ENCODE data around the gene NEUROD6.

- TF ChIP-seq, protein P1, sequence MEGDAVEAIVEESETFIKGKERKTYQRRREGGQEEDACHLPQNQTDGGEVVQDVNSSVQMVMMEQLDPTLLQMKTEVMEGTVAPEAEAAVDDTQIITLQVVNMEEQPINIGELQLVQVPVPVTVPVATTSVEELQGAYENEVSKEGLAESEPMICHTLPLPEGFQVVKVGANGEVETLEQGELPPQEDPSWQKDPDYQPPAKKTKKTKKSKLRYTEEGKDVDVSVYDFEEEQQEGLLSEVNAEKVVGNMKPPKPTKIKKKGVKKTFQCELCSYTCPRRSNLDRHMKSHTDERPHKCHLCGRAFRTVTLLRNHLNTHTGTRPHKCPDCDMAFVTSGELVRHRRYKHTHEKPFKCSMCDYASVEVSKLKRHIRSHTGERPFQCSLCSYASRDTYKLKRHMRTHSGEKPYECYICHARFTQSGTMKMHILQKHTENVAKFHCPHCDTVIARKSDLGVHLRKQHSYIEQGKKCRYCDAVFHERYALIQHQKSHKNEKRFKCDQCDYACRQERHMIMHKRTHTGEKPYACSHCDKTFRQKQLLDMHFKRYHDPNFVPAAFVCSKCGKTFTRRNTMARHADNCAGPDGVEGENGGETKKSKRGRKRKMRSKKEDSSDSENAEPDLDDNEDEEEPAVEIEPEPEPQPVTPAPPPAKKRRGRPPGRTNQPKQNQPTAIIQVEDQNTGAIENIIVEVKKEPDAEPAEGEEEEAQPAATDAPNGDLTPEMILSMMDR (IDR thresholded peaks at IDR 0.05), result no peak
- TF ChIP-seq EP300 (IDR thresholded peaks at IDR 0.05) (no peak), POLR2A (IDR thresholded peaks at IDR 0.05) (no peak)
Measured at GRCh38 chr7:31327071-31327470, 13.5 kb downstream of the NEUROD6 start.

Data from tibial nerve (tissue), 4 donors.